Measurements from ENCODE around the gene ATF6. TPM values are rescaled to one million over a fixed set of nuclear protein-coding genes. Genes with fewer than 3 reads are reported as not detected.

ATF6 gene
- total and polyA plus RNA-seq, 2 donors (not counting 1 experiment from before 2014, with no cell fraction given): 25.3 to 27.4 TPM

- H3K79me2 ChIP-seq (ENCODE audit: control insufficient read depth, insufficient read depth, low read length): no peaks in the 10 kb centered on the region
- no peak overlapping the region for H3K9ac ChIP-seq (ENCODE audit: insufficient read depth, low read length)
- no peak for DNase-seq (ENCODE audit: low read depth in 2 of 2)
- H2AFZ ChIP-seq (ENCODE audit: low read length): no peak overlapping the region
- H3K9me3 ChIP-seq (ENCODE audit: control insufficient read depth, insufficient read depth, low read depth, low read length): no peaks in the 10 kb centered on the region
- H4K20me1 ChIP-seq (ENCODE audit: control insufficient read depth, extremely low read depth, insufficient read depth, low read length): no peaks in the 10 kb centered on the region
- H3K27me3 ChIP-seq (ENCODE audit: control insufficient read depth, insufficient read depth, low read length): no peaks in the 10 kb centered on the region
- H3K4me1 ChIP-seq (ENCODE audit: control insufficient read depth, extremely low read depth, insufficient read depth, low read length): peaks cover 5% of the 10 kb centered on the region
- H3K27ac ChIP-seq (ENCODE audit: insufficient read depth, low read length): no peak overlapping the region
- no peak for TF ChIP-seq EZH2 (IDR thresholded peaks at IDR 0.05; ENCODE audit: low read length, missing control alignments)
- TF ChIP-seq CTCF (conservative IDR thresholded peaks at IDR 0.05 in 1 of 2, IDR thresholded peaks at IDR 0.05 in 1 of 2; ENCODE audit: low read depth in 1 of 2, low read length in 2 of 2): no peak
- H3K4me3 ChIP-seq (replicated peaks in 1 of 4; ENCODE audit: control extremely low read depth in 1 of 4, insufficient read depth in 1 of 4, low read depth in 3 of 4, low read length in 4 of 4): no peak overlapping the region
- no peaks in the 10 kb centered on the region for H3K36me3 ChIP-seq (ENCODE audit: control insufficient read depth, insufficient read depth, low read length)
- no peak overlapping the region for H3K4me2 ChIP-seq (ENCODE audit: extremely low read depth, insufficient read depth, low read length)
Measured at GRCh38 chr1:161987872-161988271, 221.8 kb downstream of the ATF6 start.

- H3K27me3 ChIP-seq (ENCODE audit: control insufficient read depth, insufficient read depth, low read length): no peaks in the 10 kb centered on the region
- DNase-seq (ENCODE audit: low read depth in 2 of 2): no peak
- no peak overlapping the region for H3K27ac ChIP-seq (ENCODE audit: insufficient read depth, low read length)
- TF ChIP-seq CTCF (conservative IDR thresholded peaks at IDR 0.05 in 1 of 2, IDR thresholded peaks at IDR 0.05 in 1 of 2; ENCODE audit: low read depth in 1 of 2, low read length in 2 of 2): no peak
- TF ChIP-seq EZH2 (IDR thresholded peaks at IDR 0.05; ENCODE audit: low read length, missing control alignments): no peak
- H3K9me3 ChIP-seq (ENCODE audit: control insufficient read depth, insufficient read depth, low read depth, low read length): no peaks in the 10 kb centered on the region
- H3K9ac ChIP-seq (ENCODE audit: insufficient read depth, low read length): no peak overlapping the region
- no peaks in the 10 kb centered on the region for H4K20me1 ChIP-seq (ENCODE audit: control insufficient read depth, extremely low read depth, insufficient read depth, low read length)
- H3K4me1 ChIP-seq (ENCODE audit: control insufficient read depth, extremely low read depth, insufficient read depth, low read length): peaks cover 5% of the 10 kb centered on the region
- no peak overlapping the region for H3K4me3 ChIP-seq (replicated peaks in 1 of 4; ENCODE audit: control extremely low read depth in 1 of 4, insufficient read depth in 1 of 4, low read depth in 3 of 4, low read length in 4 of 4)
- H2AFZ ChIP-seq (ENCODE audit: low read length): no peak overlapping the region
- no peaks in the 10 kb centered on the region for H3K36me3 ChIP-seq (ENCODE audit: control insufficient read depth, insufficient read depth, low read length)
- H3K79me2 ChIP-seq (ENCODE audit: control insufficient read depth, insufficient read depth, low read length): no peaks in the 10 kb centered on the region
- H3K4me2 ChIP-seq (ENCODE audit: extremely low read depth, insufficient read depth, low read length): no peak overlapping the region
Measured at GRCh38 chr1:161988413-161988812, 222.3 kb downstream of the ATF6 start.

DNA sequence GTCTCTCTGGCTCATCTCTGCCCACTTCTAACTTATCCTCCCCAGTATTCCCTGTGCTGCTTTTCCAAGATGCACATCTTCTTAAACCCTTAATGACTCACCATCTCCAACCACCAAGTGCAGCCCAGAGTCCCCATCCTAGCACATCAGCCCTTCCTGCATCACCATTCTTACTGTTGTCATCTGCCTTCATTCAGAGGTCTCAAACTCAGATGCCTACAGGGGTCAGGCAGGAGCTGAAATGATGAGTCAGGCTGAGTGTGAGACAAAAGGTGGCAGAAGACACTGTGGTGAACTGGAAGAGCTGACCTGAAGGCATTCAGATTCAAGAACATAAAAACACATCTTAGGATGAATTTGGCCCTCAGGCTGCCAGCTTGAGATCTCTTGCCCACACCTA, 223.0 kb downstream of the ATF6 start:
- H3K27ac ChIP-seq (ENCODE audit: insufficient read depth, low read length): no peak overlapping the region
- no peaks in the 10 kb centered on the region for H3K27me3 ChIP-seq (ENCODE audit: control insufficient read depth, insufficient read depth, low read length)
- no peaks in the 10 kb centered on the region for H3K36me3 ChIP-seq (ENCODE audit: control insufficient read depth, insufficient read depth, low read length)
- peak in 1 of 2 donors; percentile 29 for DNase-seq (ENCODE audit: low read depth in 2 of 2)
- H3K4me1 ChIP-seq (ENCODE audit: control insufficient read depth, extremely low read depth, insufficient read depth, low read length): peaks cover 5% of the 10 kb centered on the region
- no peaks in the 10 kb centered on the region for H3K9me3 ChIP-seq (ENCODE audit: control insufficient read depth, insufficient read depth, low read depth, low read length)
- no peaks in the 10 kb centered on the region for H3K79me2 ChIP-seq (ENCODE audit: control insufficient read depth, insufficient read depth, low read length)
- H3K9ac ChIP-seq (ENCODE audit: insufficient read depth, low read length): no peak overlapping the region
- H2AFZ ChIP-seq (ENCODE audit: low read length): no peak overlapping the region
- H3K4me2 ChIP-seq (ENCODE audit: extremely low read depth, insufficient read depth, low read length): no peak overlapping the region
- H3K4me3 ChIP-seq (replicated peaks in 1 of 4; ENCODE audit: control extremely low read depth in 1 of 4, insufficient read depth in 1 of 4, low read depth in 3 of 4, low read length in 4 of 4): no peak overlapping the region
- no peaks in the 10 kb centered on the region for H4K20me1 ChIP-seq (ENCODE audit: control insufficient read depth, extremely low read depth, insufficient read depth, low read length)
- TF ChIP-seq CTCF (conservative IDR thresholded peaks at IDR 0.05 in 1 of 2, IDR thresholded peaks at IDR 0.05 in 1 of 2; ENCODE audit: low read depth in 1 of 2, low read length in 2 of 2) (no peak), EZH2 (IDR thresholded peaks at IDR 0.05; ENCODE audit: low read length, missing control alignments) (no peak)

Measured in fibroblast of lung (primary cell).